ENCODE data around the gene AMOT.

Gene AMOT

DNA sequence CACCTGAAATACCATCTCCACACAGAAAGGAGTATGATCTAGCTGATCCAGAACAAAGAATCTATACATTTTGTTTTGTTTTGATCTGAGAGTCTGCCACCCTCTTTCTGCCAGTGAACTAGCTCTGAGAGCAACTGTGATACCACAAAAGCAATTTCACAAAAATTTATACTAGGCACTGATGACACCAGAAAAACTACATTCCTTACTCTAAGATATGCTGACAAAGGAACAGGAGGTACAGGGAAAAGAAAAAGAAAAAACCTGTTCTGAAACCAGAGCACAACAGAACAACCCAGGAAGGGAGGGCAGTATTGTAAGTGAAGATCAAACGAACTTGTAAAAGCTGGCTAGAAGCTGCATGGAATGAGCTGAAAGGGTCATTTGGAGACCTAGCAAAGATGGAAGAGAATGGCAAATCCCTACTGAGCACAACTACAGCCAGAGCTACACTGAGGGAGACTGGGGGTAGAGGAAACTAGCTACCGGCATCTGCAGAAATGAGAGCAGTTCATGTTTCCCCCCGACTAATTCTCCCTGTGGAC, 31.9 kb downstream of the AMOT start:
- no peak overlapping the region for H3K4me2 ChIP-seq
- peaks cover 93% of the 10 kb centered on the region for H3K27me3 ChIP-seq
- no peak overlapping the region for H3K4me3 ChIP-seq
- no peak overlapping the region for H3K9ac ChIP-seq
- 0 out of 2 replicates have a peak, but pooled peaks cover 12% of the 10 kb centered on the region for H4K20me1 ChIP-seq
- no peak for TF ChIP-seq Cebpa-rat (IDR thresholded peaks at IDR 0.05)
- H3K36me3 ChIP-seq: peaks cover 86% of the 10 kb centered on the region
- no peak overlapping the region for H3K27ac ChIP-seq
- H3K9me3 ChIP-seq: no peaks in the 10 kb centered on the region
- H3K4me1 ChIP-seq: no peaks in the 10 kb centered on the region

DNA sequence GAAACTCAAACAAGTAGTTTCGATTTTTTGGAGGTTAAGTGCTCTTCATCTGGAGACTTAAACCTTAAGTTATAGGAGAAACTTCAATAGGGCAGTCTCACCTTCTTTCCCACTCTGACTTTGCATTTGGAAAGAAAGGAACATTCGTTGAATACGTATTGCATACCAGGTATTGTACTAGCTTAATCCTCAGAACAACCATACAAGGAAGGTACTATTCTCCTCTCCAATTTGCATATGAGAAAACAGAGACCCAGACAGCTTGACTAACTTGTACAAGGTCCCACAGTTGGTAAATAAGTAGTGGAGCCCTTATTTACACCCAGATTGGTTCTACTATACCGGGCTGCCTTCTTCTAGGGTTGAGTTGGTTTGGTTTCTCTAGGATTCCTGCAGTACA, 32.6 kb downstream of the AMOT start:
- H3K4me2 ChIP-seq: no peak overlapping the region
- H3K9me3 ChIP-seq: no peaks in the 10 kb centered on the region
- H3K4me1 ChIP-seq: no peaks in the 10 kb centered on the region
- H3K27me3 ChIP-seq: peaks cover 93% of the 10 kb centered on the region
- no peak overlapping the region for H3K9ac ChIP-seq
- H3K27ac ChIP-seq: no peak overlapping the region
- H3K4me3 ChIP-seq: no peak overlapping the region
- H3K36me3 ChIP-seq: peaks cover 86% of the 10 kb centered on the region
- H4K20me1 ChIP-seq: 0 out of 2 replicates have a peak, but pooled peaks cover 11% of the 10 kb centered on the region
- TF ChIP-seq Cebpa-rat (IDR thresholded peaks at IDR 0.05): no peak

DNA sequence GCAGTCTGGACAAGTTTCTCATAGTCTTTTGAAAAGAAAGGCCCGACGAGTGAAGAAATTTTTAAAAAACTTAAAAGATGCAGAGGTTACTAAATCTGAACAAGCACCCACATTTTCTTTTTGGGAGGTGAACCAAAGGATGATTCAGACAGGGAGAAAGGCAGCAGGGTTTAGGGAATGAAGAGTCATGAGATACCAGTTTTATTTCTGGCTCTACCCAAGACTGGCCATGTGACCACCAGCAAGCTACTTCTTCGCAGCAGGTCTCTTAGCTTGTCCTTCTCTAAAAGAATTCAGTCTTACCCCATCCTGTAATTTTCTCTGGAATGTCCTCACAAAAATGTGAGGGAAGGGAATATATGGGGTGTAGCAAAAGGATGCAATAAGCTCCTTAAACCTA, 37.6 kb downstream of the AMOT start:
- H3K4me3 ChIP-seq: no peak overlapping the region
- no peaks in the 10 kb centered on the region for H4K20me1 ChIP-seq
- no peaks in the 10 kb centered on the region for H3K4me1 ChIP-seq
- TF ChIP-seq Cebpa-rat (IDR thresholded peaks at IDR 0.05): no peak
- H3K36me3 ChIP-seq: peaks cover 87% of the 10 kb centered on the region
- H3K27ac ChIP-seq: no peak overlapping the region
- peaks cover 93% of the 10 kb centered on the region for H3K27me3 ChIP-seq
- no peak overlapping the region for H3K4me2 ChIP-seq
- no peak overlapping the region for H3K9ac ChIP-seq
- H3K9me3 ChIP-seq: no peaks in the 10 kb centered on the region; the same call in 1 of the 2 replicates

GRCh38 chrX:112802541-112802940, 38.1 kb downstream of the AMOT start:
- TF ChIP-seq Cebpa-rat (IDR thresholded peaks at IDR 0.05): no peak
- Histone ChIP-seq H3K27ac (no peak overlapping the region), H3K4me3 (no peak overlapping the region), H3K4me2 (no peak overlapping the region), H3K9ac (no peak overlapping the region), H3K9me3 (no peaks in the 10 kb centered on the region; the same call in 1 of the 2 replicates), H3K27me3 (peaks cover 93% of the 10 kb centered on the region), H3K4me1 (no peaks in the 10 kb centered on the region), H3K36me3 (peaks cover 89% of the 10 kb centered on the region), H4K20me1 (no peaks in the 10 kb centered on the region)

- Histone ChIP-seq H3K9ac (no peak overlapping the region), H3K4me3 (no peak overlapping the region), H3K27me3 (peaks cover 94% of the 10 kb centered on the region), H3K36me3 (peaks cover 91% of the 10 kb centered on the region), H3K9me3 (no peaks in the 10 kb centered on the region; the same call in 1 of the 2 replicates), H4K20me1 (no peaks in the 10 kb centered on the region; the same call in 1 of the 2 replicates), H3K4me2 (no peak overlapping the region), H3K27ac (no peak overlapping the region), H3K4me1 (no peaks in the 10 kb centered on the region)
- no peak for TF ChIP-seq Cebpa-rat (IDR thresholded peaks at IDR 0.05)
Observed at GRCh38 chrX:112800971-112801775, 39.5 kb downstream of the AMOT start.

DNA sequence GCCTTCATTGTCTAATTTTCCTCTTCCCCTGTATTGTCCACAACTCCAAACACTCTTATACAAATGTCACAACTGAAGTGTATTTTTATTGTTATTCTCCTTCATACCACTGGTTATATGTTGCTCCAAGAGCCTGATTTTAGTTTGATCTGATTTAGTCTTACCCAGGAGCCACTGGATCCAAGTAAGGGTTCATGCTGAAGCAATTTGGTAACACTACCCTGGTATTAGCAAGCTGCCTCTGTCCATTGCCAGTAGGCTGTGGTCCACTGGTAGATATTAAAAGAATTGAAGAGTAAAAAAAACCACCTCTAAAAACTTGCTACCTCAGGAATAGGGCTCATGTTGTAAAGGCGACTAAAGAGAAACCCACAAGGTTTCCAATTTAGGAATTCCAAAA, 41.2 kb downstream of the AMOT start:
- no peak overlapping the region for H3K4me2 ChIP-seq
- no peaks in the 10 kb centered on the region; the same call in 1 of the 2 replicates for H3K9me3 ChIP-seq
- H4K20me1 ChIP-seq: no peaks in the 10 kb centered on the region; the same call in 1 of the 2 replicates
- no peak overlapping the region for H3K27ac ChIP-seq
- H3K36me3 ChIP-seq: peaks cover 93% of the 10 kb centered on the region
- no peak overlapping the region for H3K9ac ChIP-seq
- H3K27me3 ChIP-seq: peaks cover 98% of the 10 kb centered on the region
- TF ChIP-seq Cebpa-rat (IDR thresholded peaks at IDR 0.05): no peak
- H3K4me1 ChIP-seq: no peaks in the 10 kb centered on the region
- H3K4me3 ChIP-seq: no peak overlapping the region

- peaks cover 94% of the 10 kb centered on the region for H3K36me3 ChIP-seq
Observed at GRCh38 chrX:112798736-112799135, 41.9 kb downstream of the AMOT start.

DNA sequence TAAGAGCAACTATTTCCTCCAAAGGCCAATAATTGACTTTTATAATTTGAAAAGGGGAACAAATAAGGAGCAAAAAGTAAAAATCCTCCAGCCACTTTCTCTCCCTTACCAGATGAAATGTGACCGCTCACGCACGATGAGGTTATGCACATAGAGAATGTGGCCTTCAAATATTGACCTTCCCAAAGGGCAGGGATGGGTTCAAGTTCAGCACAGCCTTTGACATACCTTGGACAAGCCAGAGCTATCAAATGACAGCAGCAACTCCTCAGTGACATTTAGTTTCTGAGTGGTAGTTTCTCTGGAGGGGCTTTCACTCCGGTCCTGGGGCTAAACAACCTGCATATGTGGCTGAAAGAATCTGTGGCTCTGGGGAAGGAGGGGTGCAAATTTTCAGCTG, 50.7 kb downstream of the AMOT start:
- no peak for TF ChIP-seq Cebpa-rat (IDR thresholded peaks at IDR 0.05)
- Histone ChIP-seq H3K9me3 (no peaks in the 10 kb centered on the region), H3K4me3 (no peak overlapping the region), H3K9ac (no peak overlapping the region), H3K27ac (no peak overlapping the region), H3K4me1 (no peaks in the 10 kb centered on the region), H3K27me3 (peaks cover 98% of the 10 kb centered on the region), H3K36me3 (peaks cover 78% of the 10 kb centered on the region), H4K20me1 (no peaks in the 10 kb centered on the region; the same call in 1 of the 2 replicates), H3K4me2 (no peak overlapping the region)

More at GRCh38 chrX:112798736-112799135, 41.9 kb downstream of the AMOT start:
- Histone ChIP-seq H3K4me1 (no peaks in the 10 kb centered on the region), H3K9ac (no peak overlapping the region), H3K4me3 (no peak overlapping the region), H3K27ac (no peak overlapping the region), H4K20me1 (no peaks in the 10 kb centered on the region; the same call in 1 of the 2 replicates), H3K9me3 (no peaks in the 10 kb centered on the region; the same call in 1 of the 2 replicates), H3K4me2 (no peak overlapping the region), H3K27me3 (peaks cover 99% of the 10 kb centered on the region)
- no peak for TF ChIP-seq Cebpa-rat (IDR thresholded peaks at IDR 0.05)

DNA sequence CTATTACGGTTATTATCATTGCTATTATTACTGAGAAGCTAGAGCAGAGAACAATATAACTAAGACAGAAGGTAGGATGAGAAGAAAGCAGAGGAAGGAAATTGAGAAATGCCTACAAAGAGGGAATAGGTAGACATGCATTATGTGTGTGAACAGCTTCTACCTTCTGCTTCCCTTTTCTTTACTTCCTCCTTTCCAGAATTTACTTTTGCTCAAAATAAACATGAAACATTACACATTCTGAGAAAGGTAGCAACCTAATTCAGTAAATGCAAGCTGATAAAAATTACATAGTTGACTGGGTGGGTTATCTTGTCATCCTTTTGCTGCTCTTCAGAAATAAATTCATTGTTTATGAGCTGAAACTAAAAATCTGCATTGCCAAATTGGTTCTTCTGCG, 54.6 kb downstream of the AMOT start:
- H3K27ac ChIP-seq: no peak overlapping the region
- no peak overlapping the region for H3K4me3 ChIP-seq
- no peak overlapping the region for H3K9ac ChIP-seq
- H3K36me3 ChIP-seq: peaks cover 80% of the 10 kb centered on the region
- H3K4me1 ChIP-seq: no peaks in the 10 kb centered on the region
- no peak overlapping the region for H3K4me2 ChIP-seq
- TF ChIP-seq Cebpa-rat (IDR thresholded peaks at IDR 0.05): no peak
- H4K20me1 ChIP-seq: no peaks in the 10 kb centered on the region; the same call in 1 of the 2 replicates
- H3K27me3 ChIP-seq: peaks cover 97% of the 10 kb centered on the region
- H3K9me3 ChIP-seq: no peaks in the 10 kb centered on the region

DNA sequence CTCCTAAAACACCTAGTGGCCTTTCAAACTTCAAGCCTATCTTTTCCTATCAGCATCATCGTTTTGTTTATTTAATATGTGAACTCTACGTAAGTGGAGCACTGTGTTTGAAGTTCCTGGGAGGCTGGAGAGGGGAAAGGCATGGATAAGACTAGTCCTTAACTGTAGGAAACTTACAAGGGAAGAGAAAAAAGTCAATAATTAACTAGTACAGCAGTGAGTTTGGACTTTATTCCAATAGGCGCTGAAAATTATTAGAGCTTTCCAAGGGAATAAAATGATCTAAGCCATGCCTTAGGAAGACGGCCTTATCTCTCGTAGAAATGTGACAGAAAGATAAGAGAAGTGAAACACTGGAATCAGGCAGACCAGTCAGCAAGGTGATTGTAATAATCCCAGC, 55.3 kb downstream of the AMOT start:
- H3K36me3 ChIP-seq: peaks cover 80% of the 10 kb centered on the region
- no peaks in the 10 kb centered on the region for H3K9me3 ChIP-seq
- H4K20me1 ChIP-seq: no peaks in the 10 kb centered on the region; the same call in 1 of the 2 replicates
- H3K4me1 ChIP-seq: no peaks in the 10 kb centered on the region
- peaks cover 97% of the 10 kb centered on the region for H3K27me3 ChIP-seq
- no peak for TF ChIP-seq Cebpa-rat (IDR thresholded peaks at IDR 0.05)
- no peak overlapping the region for H3K27ac ChIP-seq
- H3K9ac ChIP-seq: no peak overlapping the region
- no peak overlapping the region for H3K4me2 ChIP-seq
- no peak overlapping the region for H3K4me3 ChIP-seq

Measured in BLaER1 (cell line).